Esophagus muscularis mucosa (tissue), 4 donors: ENCODE measurements around the gene AMPD1. TPM values are rescaled to one million over a fixed set of nuclear protein-coding genes. Genes with fewer than 3 reads are reported as not detected.

ENCODE experiments used
- DNase-seq: peaks from one replicate; pipeline ENCODE4 v3.0.0-alpha.2; 2017; ENCODE audit errors: extremely low spot score
- H3K27ac ChIP-seq, 4 donors: fragments of 200-600 bp; sonication (generic); replicated peaks in 1 of 4; 1 replicate in 3 of 4; 2 replicates in 1 of 4; pipeline ENCODE4 v1.5.1; 2016 to 2019; ENCODE audit warnings: mild to moderate bottlenecking in 1 of 4
- H3K27me3 ChIP-seq, 4 donors: fragments of 200-600 bp; sonication (generic); one replicate each; pipeline versions ENCODE4 v1.5.1 to v1.6.0; 2016 to 2019
- H3K36me3 ChIP-seq, 4 donors: fragments of 200-600 bp; sonication (generic); one replicate each; pipeline ENCODE4 v1.5.1; 2016 to 2019
- H3K4me1 ChIP-seq, 4 donors: fragments of 200-600 bp; sonication (generic); one replicate each; pipeline ENCODE4 v1.5.1; 2016 to 2019
- H3K4me3 ChIP-seq, 4 donors: fragments of 200-600 bp; sonication (generic); 1 replicate in 2 of 4; 2 replicates in 2 of 4; pipeline ENCODE4 v1.5.1; 2016 to 2019; ENCODE audit warnings: mild to moderate bottlenecking in 4 of 4, moderate library complexity in 1 of 4
- H3K9me3 ChIP-seq, 4 donors: fragments of 200-600 bp; sonication (generic); 1 replicate in 3 of 4; 2 replicates in 1 of 4; pipeline ENCODE4 v1.5.1; 2016 to 2019
- CTCF ChIP-seq, 3 experiments: fragments of 200-600 bp in 2 of 3; fragments of 450-650 bp in 1 of 3; sonication (generic) in 2 of 3; IDR thresholded peaks; one replicate each; pipeline ENCODE4 v1.5.1; 2017 to 2019; ENCODE audit warnings: antibody characterized with exemption in 3 of 3, mild to moderate bottlenecking in 2 of 3, moderate library complexity in 1 of 3
- EP300 ChIP-seq: sonication (generic); formaldehyde crosslinking; IDR thresholded peaks from one replicate; pipeline ENCODE4 v1.6.1; 2017; ENCODE audit warnings: antibody characterized with exemption
- POLR2A ChIP-seq: fragments of 450-650 bp; IDR thresholded peaks from one replicate; pipeline ENCODE4 v1.6.1; 2017; ENCODE audit warnings: antibody characterized with exemption, moderate library complexity, mild to moderate bottlenecking, low read depth
- POLR2AphosphoS5 ChIP-seq, 2 donors: sonication (generic); formaldehyde crosslinking; IDR thresholded peaks; one replicate each; pipeline ENCODE4 v1.6.1; 2017; ENCODE audit warnings: antibody characterized with exemption in 2 of 2
- WGBS: methylation state at CpG from one replicate; pipeline ENCODE4 v1.1.5; 2018; 5-methylcytosine and 5-hydroxymethylcytosine counted together
- intact Hi-C: fragments of 100-400 bp; cut with DNase I; formaldehyde crosslinking; loops from one replicate; pipeline ENCODE4 v1.15.1; 2023
- small RNA-seq, 3 donors: library from RNA; depleted of rRNA; stranded (forward); fragments of <200 nt; gene quantifications; one replicate each; pipeline ENCODE3, GENCODE V24; 2016
- total RNA-seq, 4 donors: library from RNA; depleted of rRNA; stranded (reverse); fragments of >200 nt; gene quantifications; one replicate each; pipeline versions ENCODE4 v1.1.0 to v1.2.1, GENCODE V29; 2016

The AMPD1 gene
- total RNA-seq, 4 donors from 2014 or later = not detected

GRCh38 chr1:114627107-114627506 lies 68.2 kb downstream of the AMPD1 start:
- no peak overlapping the region for H3K27ac ChIP-seq
- H3K9me3 ChIP-seq = no peaks in the 10 kb centered on the region
- intact Hi-C loops = no loop called here
- H3K4me3 ChIP-seq = no peak overlapping the region
- 46% methylated on average over 2 of the region's 2 CpGs for WGBS
- TF ChIP-seq POLR2A (no peak), EP300 (no peak), CTCF (IDR thresholded peaks at IDR 0.05) (no peak), POLR2AphosphoS5 (IDR thresholded peaks at IDR 0.05) (no peak)
- no peak for DNase-seq
- H3K27me3 ChIP-seq = no peaks in the 10 kb centered on the region
- H3K4me1 ChIP-seq = no peaks in the 10 kb centered on the region
- peaks cover 0 to 3% (median 1%) of the 10 kb centered on the region in 4 donors for H3K36me3 ChIP-seq

- Histone ChIP-seq H3K36me3 (peaks cover 0 to 19% (median 4%) of the 10 kb centered on the region in 4 donors), H3K27me3 (no peaks in the 10 kb centered on the region), H3K4me3 (no peak overlapping the region), H3K27ac (no peak overlapping the region), H3K9me3 (no peaks in the 10 kb centered on the region), H3K4me1 (peaks cover 0 to 8% (median 0%) of the 10 kb centered on the region in 4 donors)
- DNase-seq = no peak
- TF ChIP-seq POLR2A = no peak
- no peak for TF ChIP-seq EP300
- TF ChIP-seq POLR2AphosphoS5 (IDR thresholded peaks at IDR 0.05) = no peak
- TF ChIP-seq CTCF (IDR thresholded peaks at IDR 0.05) = no peak
- 91% methylated on average over 5 of the region's 5 CpGs for WGBS
- intact Hi-C loops = no loop called here
Observed at GRCh38 chr1:114623364-114623763, 72.0 kb downstream of the AMPD1 start.

Small RNA genes lying within 50 kb of the gene (small RNA-seq; reads per million reads assigned to genes)
- gene RN7SL432P (0 reads per million in 3 donors), gene RNY1P13 (0 to 0.17 (median 0) reads per million in 3 donors)

Other genes starting within 250 kb of the AMPD1 start
- gene TRIM33, start 184.3 kb downstream of the AMPD1 start, total RNA-seq = 10 to 100 TPM; 28.0 to 36.6 (median 29.5) TPM
- gene BCAS2, start 113.9 kb downstream of the AMPD1 start, total RNA-seq = 10 to 100 TPM; 25.9 to 44.0 (median 34.1) TPM
- gene DENND2C, start 25.5 kb downstream of the AMPD1 start, total RNA-seq = 1 to 10 TPM; 1.2 to 2.5 (median 2.0) TPM
- 10 to 100 TPM; 12.1 to 20.9 (median 14.7) TPM for gene NRAS, start 21.2 kb upstream of the AMPD1 start, total RNA-seq
- 1,000 to 10,000 TPM in 2 of 4 donors, 100 to 1,000 TPM in 2; 614 to 1,394 (median 877) TPM for gene CSDE1, start 62.4 kb upstream of the AMPD1 start, total RNA-seq
- 10 to 100 TPM; 31.5 to 60.7 (median 50.9) TPM for gene SIKE1, start 85.1 kb upstream of the AMPD1 start, total RNA-seq
- gene SYCP1, start 159.3 kb upstream of the AMPD1 start, total RNA-seq = not detected